Measurements from ENCODE around the gene PPM1H. TPM values are rescaled to one million over a fixed set of nuclear protein-coding genes. Genes with fewer than 3 reads are reported as not detected.

Gene PPM1H
- total RNA-seq, 1 experiment from 2014 or later = 37.1 TPM

- TF ChIP-seq GRHL2 (CRISPR knock-in tag; IDR thresholded peaks at IDR 0.05; ENCODE audit: insufficient replicate concordance, severe bottlenecking) (no peak), GABPB1 (CRISPR knock-in tag; IDR thresholded peaks at IDR 0.05) (no peak)
Measured at GRCh38 chr12:62846491-62846890, 88.5 kb downstream of the PPM1H start (continued).

DNA sequence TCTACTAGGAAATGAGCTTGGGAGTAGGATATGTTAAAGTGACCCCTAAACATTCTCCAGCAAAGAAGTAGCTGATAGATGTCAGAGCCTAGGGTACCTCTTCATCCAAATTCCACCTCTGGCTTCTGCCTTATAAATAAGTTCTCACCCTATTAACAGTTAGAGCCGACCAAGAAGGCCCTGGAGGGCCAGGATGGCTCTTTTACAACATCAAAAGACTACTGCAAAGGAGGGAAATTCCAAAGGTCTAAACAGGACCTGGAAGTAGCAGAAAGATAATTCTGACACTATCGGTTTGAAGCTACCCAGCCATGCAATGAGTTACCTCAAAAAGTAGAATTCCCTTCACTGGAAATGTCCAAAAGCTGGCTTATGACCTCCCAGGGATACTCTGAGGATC, 90.0 kb downstream of the PPM1H start:
- CTCF ChIA-PET = interaction anchor here (0.8 to 1.6 kb wide), 3 partner anchors 9 to 224 kb away, joined by 3 to 4 read pairs (median 4); no protein-coding TSS in a partner anchor

More for the DNA sequence above, 90.0 kb downstream of the PPM1H start:
- Mint-ChIP-seq H3K36me3 (peaks cover 17% of the 10 kb centered on the region), H3K27me3 (ENCODE audit: low read depth) (no peaks in the 10 kb centered on the region), H3K4me3 (no peak overlapping the region), H3K9me3 (peaks cover 20% of the 10 kb centered on the region), H3K4me1 (peaks cover 65% of the 10 kb centered on the region), H3K27ac (no peak overlapping the region)
- POLR2A ChIA-PET = no interaction called here
- DNase-seq (ENCODE audit: low spot score) = no peak
- TF ChIP-seq ZSCAN18 (CRISPR knock-in tag; IDR thresholded peaks at IDR 0.05) (no peak), NR3C1 (CRISPR knock-in tag; conservative IDR thresholded peaks at IDR 0.05; ENCODE audit: low read depth) (no peak), FOXP4 (CRISPR knock-in tag; IDR thresholded peaks at IDR 0.05) (no peak), ZNF263 (CRISPR knock-in tag; IDR thresholded peaks at IDR 0.05; ENCODE audit: low read depth) (no peak), CREM (CRISPR knock-in tag; IDR thresholded peaks at IDR 0.05) (no peak), CTCF (IDR thresholded peaks at IDR 0.05) (no peak), ZNF121 (CRISPR knock-in tag; IDR thresholded peaks at IDR 0.05) (no peak), ZNF671 (CRISPR knock-in tag; IDR thresholded peaks at IDR 0.05) (no peak), ESRRA (CRISPR knock-in tag; IDR thresholded peaks at IDR 0.05; ENCODE audit: borderline replicate concordance) (no peak), NFE2L1 (CRISPR knock-in tag; IDR thresholded peaks at IDR 0.05) (no peak), ZNF423 (CRISPR knock-in tag; IDR thresholded peaks at IDR 0.05) (no peak)
- TF ChIP-seq, protein P1, sequence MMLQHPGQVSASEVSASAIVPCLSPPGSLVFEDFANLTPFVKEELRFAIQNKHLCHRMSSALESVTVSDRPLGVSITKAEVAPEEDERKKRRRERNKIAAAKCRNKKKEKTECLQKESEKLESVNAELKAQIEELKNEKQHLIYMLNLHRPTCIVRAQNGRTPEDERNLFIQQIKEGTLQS (CRISPR knock-in tag; conservative IDR thresholded peaks at IDR 0.05) = no peak
- TF ChIP-seq, protein P2, sequence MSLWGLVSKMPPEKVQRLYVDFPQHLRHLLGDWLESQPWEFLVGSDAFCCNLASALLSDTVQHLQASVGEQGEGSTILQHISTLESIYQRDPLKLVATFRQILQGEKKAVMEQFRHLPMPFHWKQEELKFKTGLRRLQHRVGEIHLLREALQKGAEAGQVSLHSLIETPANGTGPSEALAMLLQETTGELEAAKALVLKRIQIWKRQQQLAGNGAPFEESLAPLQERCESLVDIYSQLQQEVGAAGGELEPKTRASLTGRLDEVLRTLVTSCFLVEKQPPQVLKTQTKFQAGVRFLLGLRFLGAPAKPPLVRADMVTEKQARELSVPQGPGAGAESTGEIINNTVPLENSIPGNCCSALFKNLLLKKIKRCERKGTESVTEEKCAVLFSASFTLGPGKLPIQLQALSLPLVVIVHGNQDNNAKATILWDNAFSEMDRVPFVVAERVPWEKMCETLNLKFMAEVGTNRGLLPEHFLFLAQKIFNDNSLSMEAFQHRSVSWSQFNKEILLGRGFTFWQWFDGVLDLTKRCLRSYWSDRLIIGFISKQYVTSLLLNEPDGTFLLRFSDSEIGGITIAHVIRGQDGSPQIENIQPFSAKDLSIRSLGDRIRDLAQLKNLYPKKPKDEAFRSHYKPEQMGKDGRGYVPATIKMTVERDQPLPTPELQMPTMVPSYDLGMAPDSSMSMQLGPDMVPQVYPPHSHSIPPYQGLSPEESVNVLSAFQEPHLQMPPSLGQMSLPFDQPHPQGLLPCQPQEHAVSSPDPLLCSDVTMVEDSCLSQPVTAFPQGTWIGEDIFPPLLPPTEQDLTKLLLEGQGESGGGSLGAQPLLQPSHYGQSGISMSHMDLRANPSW (CRISPR knock-in tag; conservative IDR thresholded peaks at IDR 0.05; ENCODE audit: low read depth) = no peak
- TF ChIP-seq, protein P3, sequence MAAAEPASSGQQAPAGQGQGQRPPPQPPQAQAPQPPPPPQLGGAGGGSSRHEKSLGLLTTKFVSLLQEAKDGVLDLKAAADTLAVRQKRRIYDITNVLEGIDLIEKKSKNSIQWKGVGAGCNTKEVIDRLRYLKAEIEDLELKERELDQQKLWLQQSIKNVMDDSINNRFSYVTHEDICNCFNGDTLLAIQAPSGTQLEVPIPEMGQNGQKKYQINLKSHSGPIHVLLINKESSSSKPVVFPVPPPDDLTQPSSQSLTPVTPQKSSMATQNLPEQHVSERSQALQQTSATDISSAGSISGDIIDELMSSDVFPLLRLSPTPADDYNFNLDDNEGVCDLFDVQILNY (CRISPR knock-in tag; IDR thresholded peaks at IDR 0.05) = no peak
- TF ChIP-seq, protein P4, sequence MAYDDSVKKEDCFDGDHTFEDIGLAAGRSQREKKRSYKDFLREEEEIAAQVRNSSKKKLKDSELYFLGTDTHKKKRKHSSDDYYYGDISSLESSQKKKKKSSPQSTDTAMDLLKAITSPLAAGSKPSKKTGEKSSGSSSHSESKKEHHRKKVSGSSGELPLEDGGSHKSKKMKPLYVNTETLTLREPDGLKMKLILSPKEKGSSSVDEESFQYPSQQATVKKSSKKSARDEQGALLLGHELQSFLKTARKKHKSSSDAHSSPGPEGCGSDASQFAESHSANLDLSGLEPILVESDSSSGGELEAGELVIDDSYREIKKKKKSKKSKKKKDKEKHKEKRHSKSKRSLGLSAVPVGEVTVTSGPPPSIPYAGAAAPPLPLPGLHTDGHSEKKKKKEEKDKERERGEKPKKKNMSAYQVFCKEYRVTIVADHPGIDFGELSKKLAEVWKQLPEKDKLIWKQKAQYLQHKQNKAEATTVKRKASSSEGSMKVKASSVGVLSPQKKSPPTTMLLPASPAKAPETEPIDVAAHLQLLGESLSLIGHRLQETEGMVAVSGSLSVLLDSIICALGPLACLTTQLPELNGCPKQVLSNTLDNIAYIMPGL (CRISPR knock-in tag; IDR thresholded peaks at IDR 0.05) = no peak
- TF ChIP-seq, protein P5, sequence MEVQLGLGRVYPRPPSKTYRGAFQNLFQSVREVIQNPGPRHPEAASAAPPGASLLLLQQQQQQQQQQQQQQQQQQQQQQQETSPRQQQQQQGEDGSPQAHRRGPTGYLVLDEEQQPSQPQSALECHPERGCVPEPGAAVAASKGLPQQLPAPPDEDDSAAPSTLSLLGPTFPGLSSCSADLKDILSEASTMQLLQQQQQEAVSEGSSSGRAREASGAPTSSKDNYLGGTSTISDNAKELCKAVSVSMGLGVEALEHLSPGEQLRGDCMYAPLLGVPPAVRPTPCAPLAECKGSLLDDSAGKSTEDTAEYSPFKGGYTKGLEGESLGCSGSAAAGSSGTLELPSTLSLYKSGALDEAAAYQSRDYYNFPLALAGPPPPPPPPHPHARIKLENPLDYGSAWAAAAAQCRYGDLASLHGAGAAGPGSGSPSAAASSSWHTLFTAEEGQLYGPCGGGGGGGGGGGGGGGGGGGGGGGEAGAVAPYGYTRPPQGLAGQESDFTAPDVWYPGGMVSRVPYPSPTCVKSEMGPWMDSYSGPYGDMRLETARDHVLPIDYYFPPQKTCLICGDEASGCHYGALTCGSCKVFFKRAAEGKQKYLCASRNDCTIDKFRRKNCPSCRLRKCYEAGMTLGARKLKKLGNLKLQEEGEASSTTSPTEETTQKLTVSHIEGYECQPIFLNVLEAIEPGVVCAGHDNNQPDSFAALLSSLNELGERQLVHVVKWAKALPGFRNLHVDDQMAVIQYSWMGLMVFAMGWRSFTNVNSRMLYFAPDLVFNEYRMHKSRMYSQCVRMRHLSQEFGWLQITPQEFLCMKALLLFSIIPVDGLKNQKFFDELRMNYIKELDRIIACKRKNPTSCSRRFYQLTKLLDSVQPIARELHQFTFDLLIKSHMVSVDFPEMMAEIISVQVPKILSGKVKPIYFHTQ (CRISPR knock-in tag; IDR thresholded peaks at IDR 0.05) = no peak
- TF ChIP-seq, protein P6, sequence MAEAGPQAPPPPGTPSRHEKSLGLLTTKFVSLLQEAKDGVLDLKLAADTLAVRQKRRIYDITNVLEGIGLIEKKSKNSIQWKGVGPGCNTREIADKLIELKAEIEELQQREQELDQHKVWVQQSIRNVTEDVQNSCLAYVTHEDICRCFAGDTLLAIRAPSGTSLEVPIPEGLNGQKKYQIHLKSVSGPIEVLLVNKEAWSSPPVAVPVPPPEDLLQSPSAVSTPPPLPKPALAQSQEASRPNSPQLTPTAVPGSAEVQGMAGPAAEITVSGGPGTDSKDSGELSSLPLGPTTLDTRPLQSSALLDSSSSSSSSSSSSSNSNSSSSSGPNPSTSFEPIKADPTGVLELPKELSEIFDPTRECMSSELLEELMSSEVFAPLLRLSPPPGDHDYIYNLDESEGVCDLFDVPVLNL (CRISPR knock-in tag; IDR thresholded peaks at IDR 0.05; ENCODE audit: borderline replicate concordance, low read depth) = no peak
- ATAC-seq = no peak

Measured in WTC11 (cell line).